Measurements from ENCODE around the gene ZBTB20.

- TF ChIP-seq POLR2A (IDR thresholded peaks at IDR 0.05; ENCODE audit: low read depth) = no peak
- no peak for TF ChIP-seq POLR2AphosphoS5 (IDR thresholded peaks at IDR 0.05)
- TF ChIP-seq CTCF (IDR thresholded peaks at IDR 0.05) = no peak
Observed at GRCh38 chr3:114476511-114476910, 670.6 kb downstream of the ZBTB20 start.

Measured in esophagus muscularis mucosa (tissue), 3 donors.